Osteoblast (primary cell): ENCODE measurements around the gene CLEC6A. TPM values are rescaled to one million over a fixed set of nuclear protein-coding genes. Genes with fewer than 3 reads are reported as not detected.
"Not testable (repeated sequence)": the region's sequence is repeated elsewhere in the genome, so short reads cannot be mapped to it uniquely, and the experiment has no call there.

Experiments used
- DNase-seq: peaks from one replicate; pipeline ENCODE4 v3.0.0; 2011; ENCODE audit warnings: low spot score, mixed read lengths; ENCODE audit not compliant: insufficient read length; ENCODE audit errors: missing footprints
- H2AFZ ChIP-seq: 2 replicates; pipeline ENCODE4 v1.6.0; 2011; ENCODE audit warnings: mild to moderate bottlenecking, low read length
- H3K27ac ChIP-seq: 2 replicates; pipeline ENCODE4 v1.5.1; 2011; ENCODE audit warnings: mild to moderate bottlenecking, low read depth, low read length, moderate library complexity
- H3K27me3 ChIP-seq: 2 replicates; pipeline ENCODE4 v1.6.0; 2012; ENCODE audit warnings: mild to moderate bottlenecking, control low read depth, inconsistent platforms, low read length, moderate library complexity; ENCODE audit not compliant: insufficient read depth
- H3K36me3 ChIP-seq: 2 replicates; pipeline ENCODE4 v1.5.1; 2011; ENCODE audit warnings: mild to moderate bottlenecking, low read length, control low read depth, moderate library complexity; ENCODE audit not compliant: insufficient read depth
- H3K4me1 ChIP-seq: 2 replicates; pipeline ENCODE4 v1.5.1; 2011; ENCODE audit warnings: mild to moderate bottlenecking, low read length, control low read depth, moderate library complexity; ENCODE audit not compliant: insufficient read depth
- H3K4me2 ChIP-seq: 2 replicates; pipeline ENCODE4 v1.6.0; 2011; ENCODE audit warnings: mild to moderate bottlenecking, low read length; ENCODE audit not compliant: insufficient read depth
- H3K4me3 ChIP-seq: fragments of 200-600 bp; sonication (generic); 3 replicates; pipeline ENCODE4 v1.5.1; 2012; ENCODE audit warnings: mild to moderate bottlenecking, low read length, inconsistent platforms; ENCODE audit not compliant: insufficient read depth
- H3K79me2 ChIP-seq: 2 replicates; pipeline ENCODE4 v1.6.0; 2012; ENCODE audit warnings: mild to moderate bottlenecking, low read length, control low read depth, inconsistent platforms; ENCODE audit not compliant: insufficient read depth
- H3K9me3 ChIP-seq: 2 replicates; pipeline ENCODE4 v1.5.1; 2011; ENCODE audit warnings: low read depth, low read length, control low read depth
- H4K20me1 ChIP-seq: 2 replicates; pipeline ENCODE4 v1.6.0; 2012; ENCODE audit warnings: mild to moderate bottlenecking, low read length, control low read depth; ENCODE audit not compliant: insufficient read depth
- CTCF ChIP-seq: IDR thresholded peaks from 2 replicates; pipeline ENCODE4 v1.5.1; 2011; ENCODE audit warnings: mild to moderate bottlenecking, low read depth, low read length, moderate library complexity; ENCODE audit errors: extremely low read depth
- total RNA-seq: library from RNA; depleted of rRNA; stranded (reverse); fragments of >200 nt; gene quantifications from 2 replicates; pipeline ENCODE4 v1.2.3, GENCODE V29; 2012

CLEC6A gene
- total RNA-seq, 1 donor: not detected

- Histone ChIP-seq H3K79me2 (no peaks in the 10 kb centered on the region), H3K9me3 (no peaks in the 10 kb centered on the region), H3K27ac (no peak overlapping the region), H3K4me3 (no peak overlapping the region), H3K4me2 (no peak overlapping the region), H3K4me1 (no peaks in the 10 kb centered on the region), H3K27me3 (no peaks in the 10 kb centered on the region), H3K36me3 (no peaks in the 10 kb centered on the region), H4K20me1 (no peaks in the 10 kb centered on the region), H2AFZ (no peak overlapping the region)
- DNase-seq: no peak
- TF ChIP-seq CTCF: no peak
These were observed 27.3 kb downstream of the CLEC6A start for GRCh38 chr12:8483079-8483478.

- H4K20me1 ChIP-seq: no peaks in the 10 kb centered on the region
- H2AFZ ChIP-seq: no peak overlapping the region
- H3K4me2 ChIP-seq: no peak overlapping the region
- DNase-seq: no peak
- no peak overlapping the region for H3K4me3 ChIP-seq
- H3K4me1 ChIP-seq: no peaks in the 10 kb centered on the region
- H3K36me3 ChIP-seq: no peaks in the 10 kb centered on the region
- no peaks in the 10 kb centered on the region for H3K9me3 ChIP-seq
- no peak overlapping the region for H3K27ac ChIP-seq
- TF ChIP-seq CTCF: no peak
- H3K27me3 ChIP-seq: no peaks in the 10 kb centered on the region
- no peaks in the 10 kb centered on the region for H3K79me2 ChIP-seq
These were observed 36.1 kb downstream of the CLEC6A start for GRCh38 chr12:8491646-8492530.

GRCh38 chr12:8493084-8493483 is 37.3 kb downstream of the CLEC6A start:
- Histone ChIP-seq H4K20me1 (no peaks in the 10 kb centered on the region), H3K4me2 (no peak overlapping the region), H3K4me1 (no peaks in the 10 kb centered on the region), H2AFZ (no peak overlapping the region), H3K9me3 (no peaks in the 10 kb centered on the region), H3K79me2 (no peaks in the 10 kb centered on the region), H3K4me3 (no peak overlapping the region), H3K27me3 (no peaks in the 10 kb centered on the region), H3K27ac (no peak overlapping the region), H3K36me3 (no peaks in the 10 kb centered on the region)
- DNase-seq: no peak
- TF ChIP-seq CTCF: no peak

GRCh38 chr12:8495671-8496070 is 39.9 kb downstream of the CLEC6A start:
- not testable (repeated sequence) for H3K4me2 ChIP-seq, H3K79me2 ChIP-seq, H4K20me1 ChIP-seq, H3K9me3 ChIP-seq, H3K4me3 ChIP-seq, H3K36me3 ChIP-seq, H2AFZ ChIP-seq, H3K27me3 ChIP-seq, H3K27ac ChIP-seq, DNase-seq, H3K4me1 ChIP-seq

GRCh38 chr12:8496074-8496473 is 40.3 kb downstream of the CLEC6A start:
- H3K4me1 ChIP-seq, DNase-seq, H3K36me3 ChIP-seq, H3K79me2 ChIP-seq, H3K9me3 ChIP-seq, H2AFZ ChIP-seq, H3K27ac ChIP-seq, H3K27me3 ChIP-seq, H3K4me2 ChIP-seq, H4K20me1 ChIP-seq, H3K4me3 ChIP-seq: not testable (repeated sequence)
